A673 (cell line): ENCODE data around the gene SHISA8.

ENCODE experiments used
- EZH2 ChIP-seq: fragments of 200-600 bp; sonication (generic); IDR thresholded peaks from 2 replicates; pipeline ENCODE4 v1.6.1; 2017; ENCODE audit warnings: borderline replicate concordance, low read depth, mild to moderate bottlenecking, mixed read lengths, antibody characterized with exemption, low read length; ENCODE audit not compliant: poor library complexity, severe bottlenecking
- TF ChIP-seq, protein P1 (sequence below): fragments of 300-800, 200-600 bp; sonication (generic); conservative IDR thresholded peaks from 2 replicates; pipeline ENCODE4 v1.5.1; 2017; ENCODE audit warnings: low read depth, mild to moderate bottlenecking, antibody characterized with exemption, low read length, moderate library complexity, mixed read lengths

DNA sequence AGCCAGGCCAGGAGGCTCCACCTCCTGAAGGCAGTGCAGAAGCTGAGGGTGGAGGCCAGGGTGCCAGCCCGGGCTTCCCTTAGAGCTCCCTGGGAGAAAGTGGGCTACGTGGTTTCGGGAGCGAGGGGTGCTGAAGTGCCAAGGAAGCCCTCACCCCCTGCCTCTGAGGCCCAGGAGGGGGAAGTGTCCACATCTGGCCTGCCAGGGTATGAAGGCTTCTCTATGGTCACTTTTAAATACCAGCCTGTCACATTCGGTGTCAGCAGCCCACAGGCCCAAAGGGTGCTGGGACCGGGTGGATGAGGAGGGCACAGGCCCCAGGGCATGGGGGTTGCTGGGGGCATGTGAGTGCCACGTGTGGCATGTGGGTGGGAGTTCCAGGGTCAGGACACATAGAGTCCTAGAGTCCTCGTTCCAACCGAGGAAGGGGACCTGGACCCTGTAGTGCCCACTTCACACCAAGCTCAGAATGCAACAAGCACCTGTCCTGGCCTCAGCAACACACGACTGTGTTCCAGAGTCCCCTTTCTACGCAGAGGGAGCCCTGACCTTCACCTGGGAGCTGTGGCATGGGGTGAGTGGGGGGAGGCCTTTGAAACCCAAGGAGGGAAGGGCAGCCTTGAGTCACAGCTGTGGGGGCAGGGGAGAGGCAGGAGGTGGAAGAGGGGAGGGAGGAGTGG is 1.7 kb downstream of the SHISA8 start:
- TF ChIP-seq EZH2, result no peak
- TF ChIP-seq, protein P1, sequence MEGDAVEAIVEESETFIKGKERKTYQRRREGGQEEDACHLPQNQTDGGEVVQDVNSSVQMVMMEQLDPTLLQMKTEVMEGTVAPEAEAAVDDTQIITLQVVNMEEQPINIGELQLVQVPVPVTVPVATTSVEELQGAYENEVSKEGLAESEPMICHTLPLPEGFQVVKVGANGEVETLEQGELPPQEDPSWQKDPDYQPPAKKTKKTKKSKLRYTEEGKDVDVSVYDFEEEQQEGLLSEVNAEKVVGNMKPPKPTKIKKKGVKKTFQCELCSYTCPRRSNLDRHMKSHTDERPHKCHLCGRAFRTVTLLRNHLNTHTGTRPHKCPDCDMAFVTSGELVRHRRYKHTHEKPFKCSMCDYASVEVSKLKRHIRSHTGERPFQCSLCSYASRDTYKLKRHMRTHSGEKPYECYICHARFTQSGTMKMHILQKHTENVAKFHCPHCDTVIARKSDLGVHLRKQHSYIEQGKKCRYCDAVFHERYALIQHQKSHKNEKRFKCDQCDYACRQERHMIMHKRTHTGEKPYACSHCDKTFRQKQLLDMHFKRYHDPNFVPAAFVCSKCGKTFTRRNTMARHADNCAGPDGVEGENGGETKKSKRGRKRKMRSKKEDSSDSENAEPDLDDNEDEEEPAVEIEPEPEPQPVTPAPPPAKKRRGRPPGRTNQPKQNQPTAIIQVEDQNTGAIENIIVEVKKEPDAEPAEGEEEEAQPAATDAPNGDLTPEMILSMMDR, result no peak
